CD4-positive, alpha-beta T cell treated with Interleukin-17A for 4 hours (primary cell): ENCODE data around the gene NOL8.

Source experiments
- DNase-seq: peaks from one replicate; pipeline ENCODE4 v3.0.0-alpha.2; 2020; ENCODE audit warnings: mixed read lengths

Gene NOL8

DNA sequence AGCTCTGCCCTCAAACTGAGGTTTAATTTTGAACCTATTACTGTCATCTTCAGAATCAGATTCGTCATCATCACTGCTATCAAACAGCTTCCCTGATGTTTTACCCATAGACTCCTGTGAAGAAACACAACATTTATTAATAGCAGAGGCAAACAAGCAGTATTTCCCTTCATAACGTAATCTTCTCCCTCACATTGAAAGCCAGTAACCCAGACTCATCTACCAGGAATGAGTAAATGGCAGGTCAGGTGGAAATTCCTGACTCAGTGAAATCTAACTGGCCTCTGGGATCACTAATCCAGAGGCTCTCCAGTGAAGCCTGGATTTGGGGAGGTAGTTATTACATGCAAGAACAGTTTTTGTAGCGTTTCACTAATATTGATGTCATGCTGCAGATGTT lies 14.6 kb downstream of the NOL8 start:
- no peak for DNase-seq

DNA sequence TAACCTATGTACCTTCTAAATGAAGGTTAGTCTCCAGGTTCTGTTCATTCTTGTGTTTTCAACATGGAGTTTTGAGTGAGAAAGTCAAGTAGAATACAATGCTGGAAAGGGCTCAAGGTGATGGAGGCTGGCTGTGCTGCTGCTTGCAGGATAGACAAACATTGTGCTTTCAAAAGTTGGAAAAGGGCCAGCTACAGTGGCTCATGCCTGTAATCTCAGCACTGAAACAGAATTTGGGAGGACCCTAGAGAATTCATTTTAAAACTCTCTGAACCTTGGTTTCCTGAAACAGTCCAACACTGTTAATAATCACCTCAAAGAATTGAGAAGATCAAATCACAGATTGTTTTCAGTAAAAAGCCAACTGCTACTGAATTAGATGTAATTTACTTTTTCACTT lies 16.3 kb downstream of the NOL8 start:
- no peak for DNase-seq

DNA sequence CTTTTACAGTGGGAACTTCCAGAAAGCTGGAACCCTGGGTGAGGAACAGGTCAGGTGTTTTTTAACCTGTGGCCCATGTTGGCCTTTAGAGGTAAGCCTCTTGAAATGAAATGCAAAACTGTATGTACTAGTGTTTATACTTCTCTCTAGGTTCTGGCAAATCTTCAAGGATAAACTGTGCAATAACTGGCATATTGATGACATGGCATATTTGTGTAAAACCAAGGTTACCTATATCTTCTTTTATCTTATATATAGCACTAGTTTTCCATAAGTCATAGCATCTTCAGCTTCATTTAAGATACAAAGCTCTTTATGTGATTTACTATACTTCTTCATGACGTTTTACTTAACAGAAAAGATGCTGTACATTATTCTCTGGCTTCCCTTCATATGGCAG lies 24.2 kb downstream of the NOL8 start:
- no peak for DNase-seq

DNA sequence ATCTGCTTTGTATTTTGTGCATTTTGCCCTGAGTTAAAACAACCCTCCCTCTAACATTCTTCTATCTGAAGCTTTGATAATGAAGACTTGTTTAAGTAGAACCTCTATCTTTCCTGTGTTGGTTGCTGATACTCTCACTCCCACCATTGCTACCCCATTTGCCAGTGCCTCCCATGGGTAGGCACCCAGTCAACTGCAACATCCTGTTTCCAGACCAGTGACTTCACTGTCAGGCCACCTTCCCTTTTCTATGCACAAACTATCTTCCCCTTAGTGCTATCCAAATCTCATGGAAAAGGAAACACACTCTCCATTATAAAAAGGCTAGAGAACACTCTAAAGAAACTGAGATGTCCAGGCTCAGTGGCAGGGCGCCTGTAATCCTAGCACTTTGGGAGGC lies 26.0 kb downstream of the NOL8 start:
- DNase-seq: no peak

DNA sequence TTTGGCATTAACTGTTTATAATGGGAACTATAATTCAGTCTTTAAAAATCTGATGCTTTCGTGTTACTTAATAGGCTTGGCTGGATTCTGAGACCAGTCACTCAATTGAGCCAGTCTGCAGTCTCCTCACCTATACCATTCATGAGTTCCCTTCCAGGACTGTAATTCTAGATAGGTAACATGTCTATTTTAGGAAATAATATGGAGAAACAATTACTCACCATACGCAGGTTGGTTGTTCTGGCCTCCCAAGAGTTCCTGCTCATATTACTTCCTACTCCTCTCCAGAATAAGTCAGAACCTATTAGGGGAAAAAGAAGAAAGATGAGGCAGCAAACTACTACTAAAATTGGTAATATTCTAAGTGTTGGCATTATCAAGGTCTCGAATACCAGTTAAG lies 27.1 kb downstream of the NOL8 start:
- DNase-seq: no peak

DNA sequence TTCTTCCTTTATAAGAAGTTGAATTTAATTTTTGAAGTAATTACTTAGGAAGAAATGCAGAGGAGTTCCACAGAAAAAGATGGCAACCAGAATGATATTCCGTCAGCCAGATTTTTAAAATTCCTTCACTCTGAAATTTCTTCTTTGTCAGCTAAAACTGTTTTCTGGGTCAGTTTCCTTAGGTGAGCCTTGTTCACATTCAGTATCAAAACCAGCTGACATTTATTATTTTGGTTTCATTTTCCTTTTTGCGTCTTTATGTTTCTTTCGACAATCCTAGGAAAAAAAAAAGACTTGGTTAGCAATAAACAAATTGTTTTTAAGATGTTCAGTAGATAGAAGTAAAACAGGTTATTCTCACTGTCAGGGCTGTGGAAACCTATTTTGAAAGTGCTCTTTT lies 27.5 kb downstream of the NOL8 start:
- DNase-seq: no peak

DNA sequence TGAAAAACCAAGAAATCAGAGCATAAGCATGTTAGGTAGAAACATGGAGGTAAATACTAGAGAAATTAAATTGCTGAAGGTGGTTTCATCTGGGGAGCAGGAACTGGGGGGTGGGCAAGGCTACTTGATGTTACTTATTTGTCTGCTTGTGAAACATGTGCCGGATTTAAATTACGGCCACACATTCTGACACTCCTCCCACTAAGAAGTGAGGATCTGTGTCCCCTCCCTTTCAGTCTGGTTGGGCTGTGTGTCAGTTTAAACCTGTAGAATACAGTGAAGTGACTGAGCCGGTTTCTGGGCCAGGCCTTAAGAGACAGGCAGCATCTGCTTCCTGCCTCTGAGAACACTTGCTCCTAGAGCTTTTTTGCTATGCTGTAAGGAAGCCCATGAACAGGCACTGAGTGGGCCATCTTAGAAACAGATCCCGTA lies 29.3 kb downstream of the NOL8 start:
- no peak for DNase-seq

DNA sequence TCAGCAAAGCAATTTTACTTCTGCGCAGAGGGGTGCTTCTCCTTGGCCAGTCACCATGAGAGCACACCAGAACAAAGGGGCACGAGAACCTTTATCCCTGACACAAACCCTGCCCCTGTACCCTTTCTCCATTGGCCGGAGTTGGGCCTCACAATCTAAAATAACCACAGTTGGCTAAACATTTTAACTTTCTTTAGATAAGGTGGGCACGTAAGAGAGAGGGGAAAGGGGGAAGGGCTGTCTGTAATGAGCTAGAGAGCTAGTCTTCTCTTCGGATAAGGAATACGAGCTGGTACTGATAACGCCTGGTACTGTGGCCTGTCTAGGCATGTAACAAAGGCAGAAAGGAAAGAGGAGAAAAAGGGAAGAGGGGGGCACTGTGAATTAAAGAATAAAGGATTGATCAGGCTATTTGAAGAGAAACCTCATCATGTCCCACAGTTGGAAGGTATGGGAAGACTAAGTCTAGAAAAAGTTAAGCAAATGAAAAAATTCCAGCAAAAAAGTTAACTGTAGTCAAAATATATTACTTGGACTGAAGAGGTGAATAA lies 29.8 kb downstream of the NOL8 start:
- no peak for DNase-seq

DNA sequence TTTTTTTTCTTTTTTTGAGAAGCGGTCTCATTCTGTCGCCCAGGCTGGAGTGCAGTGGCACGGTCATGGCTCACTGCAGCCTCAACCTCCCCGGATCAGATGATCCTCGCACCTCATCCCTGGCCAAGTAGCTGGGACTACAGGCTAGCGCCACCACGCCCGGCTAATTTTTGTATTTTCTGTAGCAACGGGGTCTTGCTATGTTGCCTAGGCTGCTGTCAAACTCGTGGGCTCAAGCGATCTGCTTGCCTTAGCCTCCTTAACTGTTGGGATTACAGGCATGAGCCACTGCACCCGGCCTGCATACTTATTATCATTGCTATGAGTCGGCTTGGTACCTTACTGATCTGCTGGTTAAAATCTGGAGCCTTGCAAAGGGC lies 30.9 kb downstream of the NOL8 start:
- peak; percentile 15 for DNase-seq

DNA sequence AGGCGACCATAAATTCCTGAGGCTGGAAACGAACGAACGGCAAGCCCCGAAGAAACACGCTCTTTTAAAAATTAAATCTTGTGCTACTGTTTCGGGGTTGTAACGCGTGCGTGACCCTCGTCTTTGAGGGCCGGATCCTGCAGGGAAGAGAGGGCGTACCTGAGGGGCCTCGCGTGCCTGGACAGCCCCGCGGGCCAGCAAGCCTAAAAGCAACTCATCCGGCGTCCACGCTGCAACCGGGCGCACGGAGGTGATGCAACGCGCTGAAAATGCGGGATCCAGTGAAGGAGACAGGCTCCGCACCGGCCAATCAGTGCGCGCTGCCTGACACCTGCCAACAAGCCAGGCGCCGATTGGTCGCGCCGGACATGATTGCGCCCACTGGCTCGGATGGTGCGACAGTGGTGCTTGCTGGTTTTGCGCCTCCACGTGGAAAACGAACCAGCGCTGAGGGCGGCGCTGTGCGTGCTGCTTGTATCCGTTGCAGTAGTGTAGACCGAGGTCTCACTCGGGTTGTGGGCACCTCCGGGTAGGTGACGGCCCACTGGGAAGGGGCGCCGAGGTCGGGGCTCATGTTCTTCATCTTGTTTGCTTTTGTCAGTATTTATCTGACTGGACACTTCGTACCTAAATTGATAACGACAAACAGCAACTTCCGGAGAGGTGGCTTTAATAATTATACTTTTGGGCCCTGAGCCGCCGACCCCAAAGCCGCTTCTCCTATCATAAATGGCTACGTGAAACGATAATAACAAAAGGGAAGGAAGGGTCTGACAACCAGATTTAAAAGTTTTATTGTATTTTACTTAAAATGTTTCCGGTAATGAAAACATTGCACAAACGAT lies 31.5 kb downstream of the NOL8 start, which contains the start of gene IARS1:
IARS1 (minus strand) TSS at position 246 of the 845 bp plus-strand sequence. CDS start 4,278 bp downstream, outside the sequence.
- peak; percentile 99 for DNase-seq

DNA sequence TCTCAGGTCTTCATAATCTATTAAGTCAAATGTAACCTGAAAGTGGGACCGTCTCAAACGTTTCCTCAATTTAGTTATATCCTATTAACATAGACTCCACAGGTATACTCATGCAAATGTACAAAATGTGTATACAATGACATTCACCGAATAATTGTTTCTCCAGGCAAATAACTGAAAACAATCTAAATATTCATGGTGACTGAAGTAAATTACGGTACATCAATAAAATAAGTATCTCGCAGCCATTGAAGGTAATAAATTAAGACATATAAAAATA lies 32.1 kb downstream of the NOL8 start:
- DNase-seq: no peak

DNA sequence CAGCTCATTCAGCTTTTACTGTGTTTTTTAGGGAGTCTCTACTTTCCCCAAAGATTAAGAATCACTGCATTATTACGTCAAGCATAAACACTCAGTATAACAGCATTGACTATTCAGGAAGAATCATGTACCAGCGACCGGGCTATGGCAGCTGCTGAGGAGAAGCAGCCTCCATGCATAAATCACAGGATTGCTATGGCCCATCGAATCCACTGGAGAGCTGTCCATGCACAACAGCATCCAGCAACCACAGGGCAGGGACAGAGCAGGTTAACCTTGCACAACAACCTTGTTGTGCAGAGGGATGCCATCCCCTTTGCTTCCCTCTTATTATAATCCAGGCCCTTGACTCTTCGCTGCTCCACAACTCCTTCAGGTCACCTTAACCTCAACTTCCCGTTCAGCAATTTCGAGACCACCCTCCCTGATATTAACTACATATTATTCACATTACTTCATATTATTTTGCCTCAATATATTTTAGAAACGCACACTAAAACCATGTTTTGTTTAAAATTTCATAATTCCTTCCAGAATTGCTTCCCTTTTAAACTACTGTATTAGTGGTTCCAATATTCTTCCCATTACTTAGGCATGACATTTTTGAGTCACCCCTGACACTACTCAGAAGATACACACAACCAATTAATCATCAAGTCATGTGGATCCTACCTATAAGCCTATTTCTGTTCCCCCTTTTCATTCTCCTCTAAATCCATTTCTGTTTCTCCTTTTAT lies 32.6 kb downstream of the NOL8 start:
- no peak for DNase-seq

DNA sequence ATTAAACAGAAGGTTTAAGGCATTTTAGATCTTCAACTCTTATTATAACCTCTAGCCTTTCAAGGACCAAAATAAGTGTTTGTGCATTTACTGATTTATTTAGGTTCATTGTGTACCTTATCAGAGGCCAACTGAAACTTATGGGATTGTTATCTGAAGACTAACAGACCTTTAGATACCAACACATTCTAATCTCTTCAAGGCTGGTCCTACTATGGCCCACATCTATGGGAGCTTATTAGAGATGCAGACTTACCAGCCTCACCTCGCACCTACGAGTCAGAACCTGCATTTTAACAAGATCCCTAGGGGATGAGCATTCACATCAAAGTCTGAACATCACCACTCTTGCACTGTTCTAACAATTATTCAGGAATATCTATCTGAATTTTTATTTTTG lies 33.6 kb downstream of the NOL8 start:
- no peak for DNase-seq

DNA sequence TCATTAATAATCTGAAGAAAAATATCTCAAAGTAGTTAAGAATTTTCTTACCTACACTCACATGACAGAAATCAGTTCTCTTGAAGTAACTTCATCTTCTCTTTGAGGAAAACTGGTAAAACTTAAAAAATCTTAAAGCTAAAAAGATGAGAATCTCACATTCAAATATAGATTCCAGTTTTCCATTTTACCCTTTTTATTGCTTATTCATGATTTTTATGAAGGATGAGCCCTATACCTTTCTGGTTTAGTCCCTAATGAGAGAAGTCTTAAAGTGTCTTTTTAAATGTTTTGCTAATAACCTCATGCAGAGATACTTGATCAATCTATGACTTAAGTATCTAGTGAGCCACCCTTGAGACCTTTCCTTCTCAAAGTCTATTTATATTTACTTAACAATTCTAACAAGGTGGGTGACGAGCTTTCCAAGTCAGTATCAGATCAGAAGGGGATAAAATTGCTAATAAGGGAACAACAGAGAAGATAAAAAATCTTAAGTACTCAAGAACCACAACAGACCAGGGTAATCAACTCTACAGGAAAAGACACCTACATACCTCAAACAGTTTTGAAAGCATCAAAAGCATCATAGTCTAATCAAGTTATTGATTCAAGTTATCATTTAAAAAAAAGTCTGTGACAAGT lies 34.2 kb downstream of the NOL8 start:
- DNase-seq: no peak

DNA sequence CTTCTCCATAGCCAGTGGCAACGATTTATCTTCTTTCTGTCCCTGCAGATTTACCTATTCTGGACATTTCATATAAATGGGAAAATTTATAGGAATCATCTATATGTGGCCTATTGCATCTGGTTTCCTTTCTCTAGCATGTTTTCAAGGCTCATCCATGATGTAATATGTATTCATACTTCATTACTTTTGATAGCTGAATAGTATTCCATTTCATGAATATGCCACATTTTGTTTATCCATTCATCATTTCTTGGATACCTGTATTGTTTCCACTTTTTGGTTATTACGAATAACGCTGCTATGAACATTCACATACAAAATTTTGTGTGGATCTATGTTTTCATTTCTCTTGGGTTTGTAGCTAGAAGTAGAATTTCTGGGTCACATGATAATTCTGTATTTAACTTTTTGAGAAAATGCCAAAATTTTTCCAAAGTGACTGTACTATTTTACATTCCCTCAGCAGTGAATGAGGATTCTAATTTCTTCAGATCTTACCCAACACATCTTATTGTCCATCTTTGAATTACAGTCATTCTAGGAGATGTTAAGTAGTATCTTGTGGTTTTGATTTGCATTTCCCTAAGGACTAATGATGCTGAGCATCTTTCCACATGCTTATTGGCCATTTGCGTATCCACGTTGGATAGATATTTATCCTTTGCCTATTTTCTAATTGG lies 35.3 kb downstream of the NOL8 start:
- no peak for DNase-seq

DNA sequence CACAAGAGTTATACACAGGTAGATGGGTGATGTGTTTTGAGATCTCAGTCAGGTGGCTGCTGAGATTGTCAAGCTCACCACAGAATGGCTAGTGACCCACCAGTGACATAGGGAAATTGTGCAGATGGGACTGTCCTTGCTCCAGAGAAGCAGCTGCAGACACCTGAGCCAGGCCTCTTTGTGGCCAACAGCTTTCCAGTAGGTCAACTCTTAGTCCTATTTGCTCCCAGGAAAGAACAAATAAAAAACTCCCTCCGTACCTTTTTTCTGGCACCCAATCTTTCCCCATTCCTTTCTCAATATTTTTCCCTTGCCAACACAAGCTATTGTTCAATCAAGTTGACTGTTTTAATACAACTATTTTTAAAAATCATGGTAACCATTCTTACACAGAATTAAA lies 45.8 kb downstream of the NOL8 start:
- no peak for DNase-seq

DNA sequence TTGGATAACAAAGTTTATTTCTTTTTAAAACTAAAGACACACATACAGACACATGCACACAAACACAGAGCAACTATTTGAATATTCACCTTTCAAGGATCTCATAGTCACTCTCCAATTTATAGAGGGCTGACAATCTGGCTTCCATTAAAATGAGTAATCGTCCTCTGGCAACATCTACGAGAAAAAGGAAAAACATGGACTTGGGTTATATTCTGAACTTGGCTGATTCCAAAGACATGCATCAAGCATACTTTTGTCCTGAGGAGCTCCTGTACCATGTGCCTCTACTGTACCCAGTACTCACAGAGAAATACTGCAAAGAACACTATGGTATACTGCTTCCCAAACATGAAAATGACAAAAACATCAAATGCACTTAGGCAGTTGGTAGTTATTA lies 47.0 kb downstream of the NOL8 start:
- no peak for DNase-seq

DNA sequence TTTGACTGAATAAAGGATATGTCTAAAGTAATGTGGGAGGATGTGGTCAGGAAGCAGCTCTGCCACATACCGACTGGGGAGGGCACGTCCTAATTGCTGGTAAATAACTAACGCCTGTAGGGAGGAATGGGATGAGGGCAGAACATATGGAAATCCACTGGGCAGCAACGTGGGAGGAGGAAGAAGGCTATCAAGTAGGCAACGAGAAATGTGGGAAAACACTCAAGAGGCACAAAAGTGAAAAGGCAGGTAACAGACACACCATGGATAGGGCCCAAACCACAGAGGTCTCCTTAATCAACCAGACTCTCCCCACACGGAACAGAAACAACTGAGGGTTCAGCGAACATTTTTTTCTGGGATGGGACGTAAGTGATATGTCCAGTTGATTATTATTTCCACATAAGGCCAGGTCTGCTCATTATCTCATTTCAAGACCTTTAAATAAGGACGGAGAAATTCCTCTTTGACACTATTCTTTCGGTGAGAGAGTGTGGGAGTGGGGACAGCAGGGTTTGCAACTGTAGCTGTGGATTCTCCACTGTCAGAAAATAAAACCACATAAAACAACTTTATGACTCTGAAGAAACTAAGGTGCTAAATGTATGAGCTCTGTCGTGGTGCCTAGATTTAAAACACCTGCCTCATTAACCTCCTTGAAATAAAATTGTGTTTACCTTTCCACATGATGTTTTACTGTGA lies 48.7 kb downstream of the NOL8 start:
- DNase-seq: peak; percentile 14

DNA sequence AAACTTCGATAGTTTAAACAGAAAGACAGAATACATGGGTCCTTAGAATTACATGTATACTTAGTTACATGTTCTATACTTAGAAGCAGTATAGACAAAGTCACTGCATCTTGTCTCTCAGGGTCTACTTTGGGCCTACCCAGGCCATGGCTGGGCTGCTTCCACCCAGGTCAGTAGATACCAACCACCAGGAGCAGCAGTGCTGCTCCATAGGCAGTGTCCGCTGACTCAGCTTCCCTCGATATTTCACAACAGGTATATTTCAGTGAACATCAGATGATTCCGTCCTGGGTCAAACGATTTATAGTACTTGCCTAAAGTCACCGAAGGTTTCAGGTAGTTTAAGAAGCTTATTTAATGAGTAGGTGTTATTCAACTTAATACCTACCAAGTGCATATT lies 49.6 kb downstream of the NOL8 start:
- no peak for DNase-seq

DNA sequence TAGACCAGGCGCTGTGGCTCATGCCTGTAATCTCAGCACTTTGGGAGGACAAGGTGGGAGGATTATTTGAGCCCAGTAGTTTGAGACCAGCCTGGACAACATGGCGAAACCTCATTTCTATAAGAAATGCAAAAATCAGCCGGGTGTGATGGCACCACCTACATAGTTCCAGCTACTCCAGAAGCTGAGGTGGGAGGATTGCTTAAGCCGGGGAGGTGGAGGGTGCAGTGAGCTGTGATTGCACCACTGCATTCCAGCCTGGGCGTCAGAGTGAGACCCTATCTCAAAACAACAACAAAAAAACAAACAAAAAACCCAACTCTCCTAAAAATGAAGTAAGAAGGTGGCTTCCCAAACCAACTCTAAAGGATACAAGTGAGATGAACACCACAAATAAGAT lies 54.6 kb downstream of the NOL8 start:
- DNase-seq: no peak

DNA sequence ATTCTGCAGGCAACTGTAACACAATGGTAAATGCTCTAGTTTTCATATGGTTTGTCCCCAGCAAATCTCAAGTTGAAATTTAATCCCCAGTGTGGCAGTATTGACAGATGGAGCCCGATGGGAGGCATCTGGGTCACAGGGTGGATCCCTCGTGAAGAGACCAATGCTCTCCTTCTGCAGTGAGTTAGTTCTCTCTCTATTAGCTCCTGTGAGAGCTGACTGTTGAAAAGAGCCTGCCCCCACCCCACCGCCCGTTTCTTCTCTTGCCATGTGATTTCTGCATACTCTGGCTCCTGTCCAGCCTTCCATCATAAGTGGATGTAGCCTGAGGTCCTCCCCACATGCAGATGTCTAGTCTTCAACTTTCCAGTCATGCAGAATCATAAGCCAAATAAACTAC lies 58.7 kb downstream of the NOL8 start:
- no peak for DNase-seq

DNA sequence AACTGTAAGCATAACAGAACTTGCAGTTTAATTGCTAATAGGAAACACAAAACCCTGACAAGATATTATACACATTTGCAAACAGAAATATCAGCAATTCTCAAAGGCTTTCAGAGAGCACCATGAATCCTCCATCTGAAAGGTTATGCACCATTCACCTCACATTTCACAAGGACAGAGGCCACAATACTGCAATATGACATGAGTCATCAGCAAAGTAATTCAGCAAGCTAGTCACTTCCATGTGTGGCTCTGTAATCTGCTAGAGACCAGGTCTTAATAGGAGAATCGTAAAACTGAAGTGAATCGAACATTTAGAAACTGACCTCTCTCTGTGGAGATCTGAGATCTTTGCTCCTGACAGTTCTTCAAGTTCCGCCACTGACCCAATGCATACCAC lies 60.0 kb downstream of the NOL8 start:
- no peak for DNase-seq

DNA sequence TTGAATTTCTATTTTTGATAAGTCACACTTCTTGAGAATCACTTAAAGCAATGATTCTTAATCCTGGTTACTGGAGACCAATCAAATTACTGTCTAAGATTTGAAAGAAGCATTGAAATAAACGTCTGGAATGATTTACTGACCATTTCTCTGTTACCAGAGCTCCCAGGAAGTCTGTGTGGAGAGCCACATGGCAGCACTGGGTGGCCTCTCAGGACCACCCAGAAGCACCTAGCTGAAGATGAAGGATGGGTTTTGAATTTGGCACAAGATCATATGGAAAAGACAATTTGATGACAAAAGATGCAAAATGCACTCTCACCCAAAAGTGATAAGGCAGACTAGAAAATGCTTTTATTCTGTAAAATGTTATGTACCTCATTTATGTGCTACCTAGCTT lies 62.0 kb downstream of the NOL8 start:
- DNase-seq: no peak
